ENCODE results near the gene PPEF2.
A peak's percentile ranks its signal among the peaks of the same experiment; 100 is the strongest.

Gene PPEF2

DNA sequence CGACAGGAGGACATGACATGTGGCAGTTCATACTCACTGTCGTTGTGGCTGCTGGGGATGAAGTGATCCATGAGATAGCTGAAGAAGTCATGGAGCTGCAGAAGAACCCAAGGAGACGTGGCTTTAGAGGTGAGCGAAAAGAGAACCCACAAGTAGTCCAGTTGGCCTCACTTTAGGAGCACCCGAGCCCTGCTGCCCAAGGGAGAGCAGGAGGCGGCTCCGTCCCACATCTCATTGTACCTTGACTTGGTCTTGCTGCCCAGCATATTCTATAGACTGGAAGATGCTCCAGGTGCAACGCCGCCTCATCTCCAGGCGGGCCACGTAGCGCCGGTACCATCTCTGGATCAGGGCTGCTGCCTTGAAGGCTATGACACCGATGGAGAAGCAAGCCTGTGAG lies 10.6 kb downstream of the PPEF2 start:
- DNase-seq = no peak

- no peak for DNase-seq
Measured at GRCh38 chr4:75889537-75890199, 12.6 kb downstream of the PPEF2 start.

- no peak for DNase-seq
Measured at GRCh38 chr4:75886104-75886503, 16.1 kb downstream of the PPEF2 start.

DNA sequence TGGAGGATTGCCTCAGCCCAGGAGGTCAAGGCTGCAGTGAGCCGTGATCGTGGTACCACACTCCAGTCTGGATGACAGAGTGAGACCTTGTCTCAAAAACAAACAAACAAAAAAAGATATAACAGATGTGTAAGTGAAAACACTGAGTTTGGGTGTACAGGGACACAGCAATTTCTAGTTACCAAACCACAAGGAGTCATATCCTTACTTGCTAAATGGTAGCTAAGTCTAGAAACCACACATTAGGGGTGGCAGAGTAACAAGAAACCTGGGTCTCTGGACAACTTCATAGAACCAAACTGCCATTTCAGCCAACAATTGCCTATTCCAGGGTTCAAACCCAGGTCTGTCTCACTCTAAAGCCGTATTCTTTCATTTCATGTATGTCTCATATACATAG lies 20.8 kb downstream of the PPEF2 start:
- DNase-seq = no peak

DNA sequence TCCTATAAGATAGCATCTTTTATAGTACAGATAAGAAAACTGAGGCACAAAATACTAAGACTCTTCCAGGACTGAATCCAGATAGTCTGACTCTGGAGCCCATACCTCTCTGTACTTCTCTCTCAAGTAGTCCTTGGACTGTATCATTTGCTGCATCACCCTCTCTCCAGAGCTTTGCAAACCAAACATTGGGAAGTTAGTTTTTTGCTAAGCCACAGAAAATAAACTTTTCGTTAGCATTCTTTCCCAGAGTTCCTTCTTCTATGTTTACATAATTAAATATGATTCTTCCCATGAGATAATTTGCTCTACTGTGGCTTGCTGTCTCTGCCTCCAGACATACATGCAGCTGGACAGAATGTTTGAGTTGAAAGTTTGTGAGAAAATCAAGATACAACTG lies 22.0 kb downstream of the PPEF2 start:
- DNase-seq = no peak

GRCh38 chr4:75878246-75878756 lies 24.0 kb downstream of the PPEF2 start:
- DNase-seq = no peak

DNA sequence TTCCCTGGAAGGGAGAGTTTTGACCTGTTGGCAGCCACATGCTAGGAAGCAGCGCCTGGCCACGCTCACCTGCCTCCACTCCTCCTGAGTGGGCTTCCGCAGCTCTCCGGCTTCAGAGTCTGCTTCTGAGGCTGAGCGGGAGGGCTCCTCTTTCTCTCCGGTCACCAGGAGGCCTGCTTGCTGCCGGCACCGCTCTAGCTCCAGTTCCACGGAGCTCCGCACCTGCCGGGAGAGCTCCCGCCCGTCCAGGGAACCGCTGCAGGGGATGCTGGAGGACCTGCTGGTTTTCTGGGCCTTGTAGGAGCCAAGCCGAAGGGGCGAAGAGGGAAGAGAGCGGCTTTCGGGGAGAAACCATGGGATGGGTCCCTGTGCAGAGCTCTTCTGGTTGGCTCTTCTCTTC lies 26.0 kb downstream of the PPEF2 start:
- no peak for DNase-seq

DNA sequence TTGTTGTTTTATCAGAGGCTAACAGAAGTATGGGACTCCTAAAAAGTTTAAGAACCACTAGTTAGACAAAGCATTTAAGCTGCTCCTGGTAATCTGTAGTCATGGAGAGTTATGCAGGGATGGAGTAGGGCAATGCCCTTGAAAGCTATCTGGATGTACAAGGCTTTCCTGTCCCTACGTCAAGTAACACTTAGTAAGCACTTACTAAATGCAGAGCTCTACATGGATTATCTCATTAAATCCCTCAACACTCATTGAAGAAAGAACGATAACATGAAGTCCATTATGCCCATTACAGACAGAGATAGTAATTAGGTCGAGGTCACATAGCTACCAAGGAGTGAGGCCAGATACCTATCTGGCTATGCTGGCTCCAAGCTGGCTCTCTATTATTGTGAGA lies 33.2 kb downstream of the PPEF2 start:
- no peak for DNase-seq

DNA sequence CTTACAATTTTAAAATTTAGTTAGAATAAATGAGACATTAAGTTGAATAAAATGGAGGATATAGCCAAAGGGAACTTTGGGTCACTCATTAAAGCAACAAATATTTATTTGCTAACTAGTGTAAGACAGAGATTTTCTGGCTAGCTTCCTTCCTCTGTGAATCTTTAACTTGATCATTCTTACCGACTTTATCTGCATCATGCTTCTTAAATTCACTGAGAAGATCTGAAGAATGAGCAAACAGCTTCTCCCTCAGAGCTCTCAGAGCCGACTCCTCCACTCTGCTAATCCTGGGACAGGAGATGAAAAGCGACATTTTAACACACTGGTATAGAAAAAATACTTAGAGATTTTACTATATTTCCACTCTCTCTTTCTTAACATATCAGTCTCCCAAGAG lies 35.1 kb downstream of the PPEF2 start:
- DNase-seq = no peak

- DNase-seq = no peak
Measured at GRCh38 chr4:75860606-75861005, 41.6 kb downstream of the PPEF2 start.

DNA sequence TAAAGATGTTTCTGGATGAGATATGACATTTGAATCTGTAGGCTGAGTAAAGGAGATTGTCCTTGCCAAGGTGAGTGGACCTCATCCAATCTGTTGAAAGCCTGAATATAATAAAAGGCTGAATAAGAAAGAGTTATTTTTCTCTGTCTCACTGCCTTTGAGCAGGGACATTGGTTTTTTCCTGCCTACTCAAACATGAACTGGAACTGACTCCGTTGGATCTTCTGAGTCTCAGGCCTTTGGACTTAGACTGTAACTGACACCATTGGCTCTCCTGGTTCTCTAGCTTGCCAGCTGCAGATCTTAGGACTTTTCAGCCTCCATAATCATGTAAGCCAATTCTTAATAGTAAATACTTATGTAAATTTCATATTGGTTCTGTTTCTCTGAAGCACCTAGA lies 43.5 kb downstream of the PPEF2 start:
- no peak for DNase-seq

- DNase-seq = peak; percentile 14
Measured at GRCh38 chr4:75849461-75849860, 52.8 kb downstream of the PPEF2 start.

GRCh38 chr4:75848891-75849290 lies 53.4 kb downstream of the PPEF2 start:
- no peak for DNase-seq

DNA sequence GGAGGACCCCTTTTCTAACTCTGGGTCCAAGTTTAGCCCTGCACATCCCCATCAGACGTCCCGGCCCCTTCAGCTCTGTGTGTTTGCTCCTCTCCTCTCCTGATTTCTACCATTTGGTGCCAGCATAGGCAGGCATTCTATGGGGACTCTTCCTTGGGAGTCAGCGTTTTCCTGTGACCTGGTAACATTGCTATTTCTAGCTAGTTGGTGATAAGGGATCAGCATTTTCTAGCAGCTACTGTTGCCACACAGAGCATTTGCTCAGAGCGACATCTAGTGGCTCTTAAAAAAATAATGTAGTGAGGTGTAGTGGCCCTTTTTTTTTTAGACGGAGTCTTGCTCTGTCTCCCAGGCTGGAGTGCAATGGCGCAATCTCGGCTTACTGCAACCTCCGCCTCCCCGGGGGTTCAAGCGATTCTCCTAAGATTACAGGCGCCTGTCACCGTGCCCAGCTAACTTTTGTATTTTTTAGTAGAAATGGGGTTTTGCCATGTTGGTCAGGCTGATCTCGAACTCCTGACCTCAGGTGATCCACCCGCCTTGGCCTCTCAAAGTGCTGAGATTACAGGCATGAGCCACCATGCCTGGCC lies 54.0 kb downstream of the PPEF2 start:
- peak; percentile 71 for DNase-seq

- DNase-seq = no peak
Measured at GRCh38 chr4:75845992-75846391, 56.3 kb downstream of the PPEF2 start.

GRCh38 chr4:75844151-75844662 lies 58.0 kb downstream of the PPEF2 start:
- no peak for DNase-seq

GRCh38 chr4:75843596-75843995 lies 58.7 kb downstream of the PPEF2 start:
- DNase-seq = no peak

DNA sequence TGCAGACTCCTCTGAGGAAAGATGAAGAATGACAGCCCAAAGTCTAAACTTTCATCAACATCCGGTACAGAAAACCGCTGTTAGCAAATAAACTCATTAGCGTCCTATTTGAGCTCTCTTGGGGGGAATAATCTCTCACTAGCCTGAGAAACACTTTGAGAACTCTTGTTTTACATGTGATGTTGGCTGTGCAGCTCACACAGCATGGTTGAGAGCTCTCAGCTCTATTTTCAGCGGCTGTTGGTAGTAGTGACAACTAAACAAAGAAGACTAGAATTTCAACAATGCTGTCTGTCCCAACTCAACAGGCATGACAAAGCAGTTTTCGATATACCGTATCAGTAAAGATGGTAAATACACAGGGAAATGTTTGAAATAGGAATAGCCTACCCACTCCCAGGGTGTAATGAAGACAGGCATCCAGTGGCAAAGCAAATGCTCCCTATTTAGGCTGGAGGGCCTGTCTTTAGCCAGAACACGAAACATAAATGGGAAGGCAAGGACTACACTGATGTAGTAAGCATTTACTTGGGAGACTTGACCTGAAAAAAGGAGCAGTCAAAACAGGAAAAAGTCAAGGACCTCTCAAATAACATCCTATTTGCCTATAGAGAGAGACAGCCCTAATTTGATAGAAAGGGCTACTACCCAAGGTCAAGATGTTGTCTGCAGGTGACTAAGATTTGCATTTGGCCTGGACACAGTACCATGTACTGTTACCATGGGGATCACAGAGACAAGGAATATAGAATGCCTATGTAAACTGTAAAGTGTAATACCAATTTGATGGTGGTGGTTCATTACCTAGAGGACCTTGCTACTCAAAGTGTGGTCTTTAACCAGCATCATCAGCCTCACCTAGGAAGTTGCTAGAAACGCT lies 60.4 kb downstream of the PPEF2 start:
- DNase-seq = no peak

DNA sequence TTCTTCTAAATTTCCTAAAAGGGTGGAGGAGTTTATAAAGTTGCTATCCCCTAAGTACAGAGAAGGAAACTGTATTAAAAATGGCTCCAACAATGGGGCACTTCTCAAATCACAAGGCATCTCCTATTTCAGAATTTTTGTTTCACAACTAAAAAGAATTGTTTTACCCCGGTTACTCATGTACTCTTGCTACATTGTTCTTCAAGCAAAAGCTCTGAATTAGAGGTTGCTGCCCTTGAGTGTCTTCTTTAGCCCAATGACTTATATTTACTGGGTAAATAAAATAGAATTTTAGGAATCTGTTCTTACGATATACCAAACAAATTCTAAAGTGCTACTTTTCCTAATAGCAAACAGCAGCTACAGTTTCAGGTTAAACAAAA lies 67.5 kb downstream of the PPEF2 start:
- DNase-seq = no peak

GRCh38 chr4:75834095-75834771 lies 68.0 kb downstream of the PPEF2 start:
- DNase-seq = no peak

- DNase-seq = peak; percentile 46
Measured at GRCh38 chr4:75831856-75832405, 70.3 kb downstream of the PPEF2 start.

- DNase-seq = no peak
Measured at GRCh38 chr4:75830906-75831305, 71.3 kb downstream of the PPEF2 start.

DNA sequence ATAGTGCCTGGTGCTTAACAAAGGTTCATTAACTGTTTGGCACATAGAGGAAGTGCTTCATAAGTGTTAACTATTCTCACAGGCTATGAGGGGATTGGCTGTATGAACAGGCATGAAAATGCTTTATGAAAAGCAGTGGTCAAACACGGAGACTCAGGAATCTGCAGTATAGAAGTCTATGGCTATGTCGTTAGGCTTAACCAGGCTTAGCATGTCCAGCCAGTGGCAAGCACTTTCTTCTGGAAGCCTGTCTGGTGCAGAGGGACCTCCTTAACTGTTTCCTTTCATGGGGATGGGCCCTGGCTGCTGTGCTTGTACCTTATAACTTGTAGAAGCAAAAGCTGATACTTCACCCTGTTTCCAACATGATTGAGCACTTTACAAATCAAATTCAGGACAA lies 78.4 kb downstream of the PPEF2 start:
- no peak for DNase-seq

Data from GF-D8 (cell line).